Mammary microvascular endothelial cell (primary cell): ENCODE data around the gene CCDC12. TPM values are rescaled to one million over a fixed set of nuclear protein-coding genes. Genes with fewer than 3 reads are reported as not detected.

ENCODE experiments used
- total RNA-seq: library from RNA; depleted of rRNA; stranded (reverse); fragments of >200 nt; gene quantifications from 2 replicates; pipeline ENCODE4 v1.2.3, GENCODE V29; 2015

Gene CCDC12
- total RNA-seq: 37.9 and 39.1 TPM in 2 replicates

DNA sequence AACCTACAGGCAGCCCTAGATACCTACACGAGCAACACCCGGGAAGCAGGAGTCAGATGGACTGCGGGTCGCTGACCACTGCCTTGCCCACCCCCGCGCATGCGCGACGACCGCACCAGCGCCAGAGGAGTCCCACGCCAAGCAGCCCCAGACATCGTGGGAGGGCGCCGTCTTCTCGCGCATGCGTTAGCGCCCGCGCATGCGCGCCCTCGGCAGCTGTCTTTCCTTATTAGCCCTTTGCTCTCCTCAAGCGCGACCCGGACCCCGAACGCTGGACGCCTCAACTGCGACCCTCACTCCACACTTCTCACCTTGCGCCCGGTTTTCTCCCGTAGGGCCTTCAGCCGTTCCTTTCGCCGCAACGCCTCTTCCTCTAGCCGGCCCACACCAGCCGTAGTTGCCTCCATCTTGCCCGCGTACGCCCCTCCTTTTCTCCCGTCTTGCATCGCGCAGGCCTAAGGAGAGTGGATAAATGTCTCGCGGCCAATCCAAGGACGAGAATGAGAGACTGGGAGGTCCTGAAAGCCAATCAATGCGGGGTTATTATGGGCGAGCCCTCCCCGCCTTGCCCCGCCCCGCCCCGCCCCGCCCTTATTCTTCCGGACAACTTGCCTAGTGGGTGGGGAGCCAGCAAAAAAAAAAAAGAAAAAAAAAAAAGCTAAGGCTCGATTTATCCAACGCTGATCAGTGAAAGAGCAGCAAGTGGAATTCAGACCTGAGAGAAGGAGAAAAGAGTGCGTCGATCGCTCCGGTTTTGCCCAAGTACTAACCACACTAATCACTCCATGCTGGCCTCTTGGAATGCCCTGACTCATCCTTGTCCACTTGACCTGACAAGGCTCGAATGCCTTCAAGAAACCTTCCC lies at the start of gene CCDC12:
CCDC12 (minus strand) TSS at position 420 of the 865 bp plus-strand sequence; CDS start at position 407, 13 bp downstream.

GRCh38 chr3:46978985-46979944 lies 2.7 kb upstream of the CCDC12 start, which contains the start of gene NBEAL2:
NBEAL2 (plus strand) TSS chr3:46979666; CDS start chr3:46979862, 196 bp downstream.

DNA sequence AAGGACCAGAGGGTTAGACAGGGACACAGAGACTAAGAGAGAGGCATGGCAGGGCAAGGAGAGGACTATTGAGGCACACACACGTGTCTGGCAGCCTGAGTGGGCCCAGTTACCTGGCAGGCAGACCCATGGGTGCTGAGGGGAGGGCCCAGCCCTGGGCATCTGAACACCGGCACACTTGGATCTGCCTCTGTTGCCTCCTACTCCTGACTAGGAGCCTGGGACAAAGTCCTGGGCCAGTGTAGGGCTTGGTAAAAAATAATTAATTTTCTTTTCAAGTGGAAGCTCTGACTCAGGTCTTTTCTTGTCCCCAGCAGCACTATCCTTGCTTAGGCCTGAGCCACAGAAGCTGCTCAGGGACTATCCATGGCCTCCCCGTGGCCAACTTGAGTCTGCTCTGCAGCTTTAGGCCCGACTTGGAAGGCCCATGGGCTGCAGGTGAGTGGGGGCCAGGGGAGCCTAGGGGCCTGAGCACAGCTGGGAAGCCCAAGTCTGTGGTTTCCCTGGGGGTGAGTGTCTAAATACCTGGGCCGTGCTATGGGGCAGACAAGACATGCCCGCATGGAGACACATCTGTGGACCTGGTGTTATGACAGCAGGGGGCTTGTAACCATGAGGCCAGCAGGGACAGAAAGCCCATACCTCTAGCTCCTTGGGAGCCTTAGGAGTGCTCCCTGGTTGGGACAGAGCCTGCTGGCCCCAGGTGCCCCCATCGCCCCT lies 99.0 kb downstream of the CCDC12 start, which contains the start of gene PTH1R:
PTH1R (plus strand) TSS at position 316 of the 720 bp plus-strand sequence. CDS start 5,839 bp downstream, outside the sequence.

Other genes with a start within 250 kb of the CCDC12 start
- not detected in 2 replicates for gene MYL3, start 113.3 kb downstream of the CCDC12 start, total RNA-seq
- gene PTH1R, start 99.0 kb downstream of the CCDC12 start, total RNA-seq: not detected in 2 replicates
- gene NBEAL2, start 2.9 kb upstream of the CCDC12 start, total RNA-seq: 32.0 and 34.7 TPM in 2 replicates
- 15.4 and 17.8 TPM in 2 replicates for gene SETD2, start 187.4 kb upstream of the CCDC12 start, total RNA-seq